PFSK-1 (cell line): ENCODE data around the gene TMEM184B.

Experiments used
- POLR2AphosphoS5 ChIP-seq: IDR thresholded peaks from 2 replicates; pipeline ENCODE4 v1.6.1; 2012; ENCODE audit warnings: low read depth, mild to moderate bottlenecking, control low read depth, low read length, moderate library complexity
- SIN3A ChIP-seq: IDR thresholded peaks from 2 replicates; pipeline ENCODE4 v1.6.1; 2012; ENCODE audit warnings: mild to moderate bottlenecking, low read length, moderate library complexity, borderline replicate concordance; ENCODE audit not compliant: insufficient read depth
- TAF1 ChIP-seq: IDR thresholded peaks from 2 replicates; pipeline ENCODE4 v1.6.1; 2012; ENCODE audit warnings: low read length, control low read depth, borderline replicate concordance; ENCODE audit not compliant: insufficient read depth

GRCh38 chr22:38305471-38306448 is 33.0 kb upstream of the TMEM184B start:
- TF ChIP-seq POLR2AphosphoS5 (no peak), SIN3A (no peak), TAF1 (no peak)
